H1 (cell line): ENCODE data around the gene FOSL1. TPM values are rescaled to one million over a fixed set of nuclear protein-coding genes. Genes with fewer than 3 reads are reported as not detected.

Experiments
- CTCF ChIA-PET: fragments of 300-600 bp; sonication (Branson Sonifier 250); formaldehyde crosslinking; loops from one replicate; lab custom pipeline; 2021; ENCODE audit not compliant: partially characterized antibody; lab: Charles Lee
- POLR2A ChIA-PET: fragments of 300-600 bp; sonication (Branson Sonifier 250); formaldehyde crosslinking; loops from one replicate; lab custom pipeline; 2021; ENCODE audit warnings: inconsistent platforms; ENCODE audit not compliant: partially characterized antibody; lab: Charles Lee
- DNase-seq, 2 experiments: peaks; one replicate each; pipeline versions ENCODE4 v3.0.0 to v3.0.0-alpha.2; 2010 to 2022; ENCODE audit warnings: low spot score in 2 of 2, low read depth in 1 of 2, mixed read lengths in 1 of 2
- FAIRE-seq: peaks from 2 replicates; lab custom pipeline; 2011; peaks lifted over from hg19 to GRCh38; lab: Jason Lieb, UNC
- H2AFZ ChIP-seq: 2 replicates; pipeline ENCODE4 v1.8.1; 2012; ENCODE audit warnings: low read length, inconsistent platforms
- H2AK5ac ChIP-seq: 2 replicates; pipeline ENCODE4 v1.6.1; 2013; ENCODE audit warnings: low read depth, low read length
- H2BK120ac ChIP-seq: replicated peaks from 2 replicates; pipeline ENCODE3; 2013; ENCODE audit warnings: low read depth, low read length, inconsistent platforms
- H2BK12ac ChIP-seq: 2 replicates; pipeline ENCODE4 v1.6.1; 2013; ENCODE audit warnings: low read depth, low read length
- H2BK15ac ChIP-seq: 2 replicates; pipeline ENCODE4 v1.6.1; 2013; ENCODE audit warnings: low read length
- H2BK20ac ChIP-seq: 2 replicates; pipeline ENCODE4 v1.6.1; 2013; ENCODE audit warnings: low read length
- H2BK5ac ChIP-seq: 2 replicates; pipeline ENCODE4 v1.6.1; 2013; ENCODE audit warnings: low read depth, low read length
- H3K14ac ChIP-seq: 2 replicates; pipeline ENCODE4 v1.6.1; 2013; ENCODE audit warnings: inconsistent platforms; ENCODE audit not compliant: insufficient read length
- H3K18ac ChIP-seq: 2 replicates; pipeline ENCODE4 v1.6.1; 2013; ENCODE audit warnings: low read length; ENCODE audit errors: extremely low read depth
- H3K23ac ChIP-seq: 2 replicates; pipeline ENCODE4 v1.6.1; 2013; ENCODE audit warnings: inconsistent platforms; ENCODE audit not compliant: insufficient read length
- H3K23me2 ChIP-seq: 2 replicates; pipeline ENCODE4 v1.6.1; 2013; ENCODE audit warnings: low read depth, low read length
- H3K27ac ChIP-seq: 2 replicates; pipeline ENCODE4 v1.6.1; 2011; ENCODE audit warnings: low read depth, low read length, inconsistent platforms
- H3K27me3 ChIP-seq, 4 experiments: replicated peaks in 1 of 4; 1 replicate in 1 of 4; 2 replicates in 3 of 4; pipeline versions ENCODE4 v1.6.1 to v1.8.1; 2011 to 2013; ENCODE audit warnings: low read length in 3 of 4, mild to moderate bottlenecking in 3 of 4, inconsistent platforms in 2 of 4, mixed read lengths in 2 of 4, moderate library complexity in 1 of 4; ENCODE audit not compliant: control insufficient read depth in 3 of 4, insufficient read depth in 3 of 4; ENCODE audit errors: extremely low read depth in 1 of 4
- H3K36me3 ChIP-seq, 4 experiments: 2 replicates each; pipeline versions ENCODE4 v1.6.1 to v1.8.1; 2011 to 2013; ENCODE audit warnings: mild to moderate bottlenecking in 4 of 4, low read length in 3 of 4, moderate library complexity in 2 of 4, control low read depth in 1 of 4, inconsistent platforms in 1 of 4; ENCODE audit not compliant: insufficient read depth in 4 of 4, control insufficient read depth in 2 of 4
- H3K4ac ChIP-seq: replicated peaks from 2 replicates; pipeline ENCODE3; 2013; ENCODE audit warnings: low read length, low read depth, mixed read lengths, inconsistent platforms; ENCODE audit not compliant: insufficient read length
- H3K4me1 ChIP-seq, 4 experiments: replicated peaks in 1 of 4; 1 replicate in 1 of 4; 2 replicates in 3 of 4; pipeline versions ENCODE4 v1.6.1 to v1.8.1; 2011 to 2013; ENCODE audit warnings: low read length in 3 of 4, inconsistent platforms in 2 of 4, mixed read lengths in 1 of 4; ENCODE audit not compliant: insufficient read depth in 4 of 4, control insufficient read depth in 3 of 4
- H3K4me2 ChIP-seq, 2 experiments: 2 replicates each; pipeline versions ENCODE4 v1.6.1 to v1.8.1; 2011 to 2013; ENCODE audit warnings: low read depth in 2 of 2, low read length in 2 of 2, control low read depth in 1 of 2, inconsistent platforms in 1 of 2, mild to moderate bottlenecking in 1 of 2; ENCODE audit not compliant: insufficient read depth in 1 of 2
- H3K4me3 ChIP-seq, 4 experiments: fragments of 200-600, 300-600 bp in 1 of 4; sonication (generic), shearing (Covaris generic), sonication (Bioruptor Twin) in 1 of 4; 2 replicates each; pipeline versions ENCODE4 v1.5.1 to v1.8.1; 2011 to 2016; ENCODE audit warnings: low read length in 4 of 4, low read depth in 3 of 4, control low read depth in 2 of 4, inconsistent platforms in 2 of 4, mild to moderate bottlenecking in 2 of 4, mixed read lengths in 1 of 4, moderate library complexity in 1 of 4; ENCODE audit not compliant: insufficient read depth in 2 of 4; ENCODE audit errors: extremely low read depth in 1 of 4
- H3K56ac ChIP-seq: replicated peaks from 2 replicates; pipeline ENCODE3; 2013; ENCODE audit warnings: low read depth, mild to moderate bottlenecking, mixed read lengths, low read length, inconsistent platforms; ENCODE audit not compliant: insufficient read length
- H3K79me1 ChIP-seq: 2 replicates; pipeline ENCODE4 v1.6.1; 2013; ENCODE audit warnings: low read depth, low read length, control low read depth
- H3K79me2 ChIP-seq, 2 experiments: 2 replicates each; pipeline versions ENCODE4 v1.6.1 to v1.8.1; 2012 to 2013; ENCODE audit warnings: low read length in 2 of 2, mild to moderate bottlenecking in 2 of 2, inconsistent platforms in 1 of 2; ENCODE audit not compliant: insufficient read depth in 2 of 2, control insufficient read depth in 1 of 2
- H3K9ac ChIP-seq, 4 experiments: replicated peaks in 1 of 4; 1 replicate in 1 of 4; 2 replicates in 3 of 4; pipeline versions ENCODE4 v1.6.1 to v1.8.1; 2011 to 2013; ENCODE audit warnings: low read depth in 3 of 4, low read length in 3 of 4, control low read depth in 2 of 4, mild to moderate bottlenecking in 2 of 4, moderate library complexity in 2 of 4, inconsistent platforms in 1 of 4; ENCODE audit errors: extremely low read depth in 1 of 4
- H3K9me3 ChIP-seq, 2 experiments: 2 replicates each; pipeline versions ENCODE4 v1.6.1 to v1.8.1; 2012 to 2013; ENCODE audit warnings: mild to moderate bottlenecking in 2 of 2, moderate library complexity in 2 of 2, control low read depth in 1 of 2, inconsistent platforms in 1 of 2, low read depth in 1 of 2, low read length in 1 of 2, mixed read lengths in 1 of 2; ENCODE audit not compliant: insufficient read depth in 2 of 2
- H4K20me1 ChIP-seq, 2 experiments: replicated peaks in 1 of 2; 2 replicates each; pipeline versions ENCODE3 to v1.8.1; 2011 to 2013; ENCODE audit warnings: inconsistent platforms in 2 of 2, low read length in 2 of 2, mild to moderate bottlenecking in 1 of 2; ENCODE audit not compliant: insufficient read depth in 2 of 2, control insufficient read depth in 1 of 2
- H4K5ac ChIP-seq: 2 replicates; pipeline ENCODE4 v1.6.1; 2013; ENCODE audit warnings: low read length, low read depth, mixed read lengths, inconsistent platforms; ENCODE audit not compliant: insufficient read length
- H4K8ac ChIP-seq: 2 replicates; pipeline ENCODE4 v1.8.0; 2013; ENCODE audit warnings: mild to moderate bottlenecking, moderate library complexity, low read length, inconsistent platforms; ENCODE audit not compliant: insufficient read depth; ENCODE audit errors: extremely low read depth
- H4K91ac ChIP-seq: replicated peaks from 2 replicates; pipeline ENCODE3; 2013; ENCODE audit warnings: low read length, mixed read lengths, inconsistent platforms; ENCODE audit not compliant: insufficient read length
- BACH1 ChIP-seq: IDR thresholded peaks from 2 replicates; pipeline ENCODE4 v1.6.1; 2012; ENCODE audit warnings: low read length, improper control_type of control experiment
- CHD1 ChIP-seq: IDR thresholded peaks from 2 replicates; pipeline ENCODE4 v1.6.1; 2012; ENCODE audit warnings: low read depth, low read length, improper control_type of control experiment
- EZH2 ChIP-seq: fragments of 200-600 bp; sonication (generic); IDR thresholded peaks from 2 replicates; pipeline ENCODE4 v1.7.1; 2012; ENCODE audit warnings: low read depth, mild to moderate bottlenecking, moderate library complexity, low read length, inconsistent platforms; ENCODE audit not compliant: severe bottlenecking
- MAFK ChIP-seq: IDR thresholded peaks from 2 replicates; pipeline ENCODE4 v1.6.1; 2012; ENCODE audit warnings: low read depth, mild to moderate bottlenecking, improper control_type of control experiment, low read length
- SP2 ChIP-seq: IDR thresholded peaks from 2 replicates; pipeline ENCODE4 v1.6.1; 2012; ENCODE audit warnings: mild to moderate bottlenecking, low read length, inconsistent platforms
- WGBS, 2 experiments: shearing (Covaris generic) in 1 of 2; methylation state at CpG; one replicate each; pipeline versions ENCODE4 v1.1.6 to v1.1.7; 2013 to 2015; ENCODE audit warnings: low lambda C conversion rate in 2 of 2, mixed read lengths in 2 of 2, inconsistent platforms in 1 of 2, low coverage in 1 of 2, missing lambda C conversion rate in 1 of 2; ENCODE audit not compliant: insufficient replicate concordance in 2 of 2, insufficient coverage in 1 of 2, insufficient read length in 1 of 2; ENCODE audit errors: extremely low coverage in 1 of 2, missing lambda C conversion rate in 1 of 2; 5-methylcytosine and 5-hydroxymethylcytosine counted together
- polyA plus RNA-seq, 7 experiments: library from polyadenylated mRNA; depleted of rRNA in 3 of 7; stranded (reverse) in 5 of 7; unstranded in 2 of 7; fragments of >200 nt in 5 of 7; fragments of 200-250 nt in 2 of 7; gene quantifications; 1 replicate in 5 of 7; 2 replicates in 1 of 7; 4 replicates in 1 of 7; pipeline versions ENCODE4 v1.2.1 to v1.2.3, GENCODE V29; 2011 to 2013; ENCODE audit warnings: missing spikeins in 2 of 7, mixed read lengths in 2 of 7
- total RNA-seq: library from RNA; stranded (reverse); fragmentation: NEBNext Ultra II Directional; extraction: Animal tissue kit (Norgen Biotek cat#: 25700); gene quantifications from 2 replicates; pipeline ENCODE4 v1.2.1, GENCODE V29; 2021
- TF ChIP-seq, protein P1 (sequence below), 3 experiments: IDR thresholded peaks; 1 replicate in 2 of 3; 2 replicates in 1 of 3; pipeline versions ENCODE4 v1.5.1 to v1.6.1; 2011; ENCODE audit warnings: low read length in 3 of 3, mild to moderate bottlenecking in 3 of 3, inconsistent platforms in 2 of 3, low read depth in 1 of 3, moderate library complexity in 1 of 3; ENCODE audit not compliant: insufficient read depth in 1 of 3; ENCODE audit errors: control extremely low read depth in 1 of 3

The FOSL1 gene
- total and polyA plus RNA-seq, 2 of the 8 experiments (the other 6 are each of a cell fraction or from before 2014, with no cell fraction given): 6.3 to 7.2 TPM

DNA sequence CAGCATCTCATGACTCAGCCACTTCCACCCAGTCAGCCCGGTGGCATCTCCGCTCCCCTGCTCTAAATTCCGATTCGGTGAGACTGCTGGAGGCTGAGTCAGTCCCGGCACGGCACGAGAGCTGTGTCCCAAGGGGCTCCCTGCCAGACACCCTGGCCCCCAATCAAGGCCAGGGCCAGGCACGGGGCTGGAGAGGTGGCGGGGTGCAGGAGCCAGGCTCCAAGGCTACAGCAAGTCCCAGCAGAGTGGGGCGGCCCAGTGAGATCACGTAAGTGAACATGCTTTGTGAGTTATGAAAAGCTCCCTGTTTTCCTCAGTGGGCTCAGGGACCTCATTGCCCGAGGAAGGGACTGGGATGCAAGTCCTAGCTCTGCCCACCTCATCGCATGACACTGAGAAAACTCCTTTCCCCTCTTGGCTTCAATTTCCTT lies 15.6 kb upstream of the FOSL1 start:
- Histone ChIP-seq H4K8ac (peak overlapping the region; percentile 84; the same call in 1 of the 2 replicates), H2BK15ac (no peak overlapping the region), H3K56ac (no peak overlapping the region), H2AFZ (no peak overlapping the region), H3K4ac (no peak overlapping the region), H3K14ac (no peak overlapping the region), H3K18ac (peak overlapping the region; percentile 63; the same call in 1 of the 2 replicates), H3K9me3 (no peaks in the 10 kb centered on the region), H2AK5ac (no peak overlapping the region), H3K27me3 (no peaks in the 10 kb centered on the region; a peak in 1 of 7 replicates), H3K4me3 (no peak overlapping the region), H3K27ac (no peak overlapping the region), H2BK5ac (no peak overlapping the region), H3K4me1 (peaks cover 2 to 22% (median 14%) of the 10 kb centered on the region in 4 experiments; a peak in 5 of 7 replicates), H4K20me1 (peaks cover 0 to 7% of the 10 kb centered on the region in 2 experiments), H4K91ac (no peak overlapping the region), H3K36me3 (no peaks in the 10 kb centered on the region), H2BK120ac (no peak overlapping the region), H2BK12ac (no peak overlapping the region), H3K79me2 (peaks cover 0 to 7% of the 10 kb centered on the region in 2 experiments; a peak in 2 of 4 replicates), H3K23ac (no peak overlapping the region), H3K79me1 (peaks cover 7% of the 10 kb centered on the region; the same call in 1 of the 2 replicates), H3K9ac (no peak overlapping the region), H3K4me2 (no peak overlapping the region), H3K23me2 (peaks cover 13% of the 10 kb centered on the region; the same call in 1 of the 2 replicates), H4K5ac (no peak overlapping the region), H2BK20ac (no peak overlapping the region)
- DNase-seq (no peak), FAIRE-seq (no peak)
- TF ChIP-seq SP2 (no peak), EZH2 (no peak), MAFK (peak; percentile 43; the same call in 1 of the 2 replicates), BACH1 (peak; percentile 83), CHD1 (no peak)
- TF ChIP-seq, protein P1, sequence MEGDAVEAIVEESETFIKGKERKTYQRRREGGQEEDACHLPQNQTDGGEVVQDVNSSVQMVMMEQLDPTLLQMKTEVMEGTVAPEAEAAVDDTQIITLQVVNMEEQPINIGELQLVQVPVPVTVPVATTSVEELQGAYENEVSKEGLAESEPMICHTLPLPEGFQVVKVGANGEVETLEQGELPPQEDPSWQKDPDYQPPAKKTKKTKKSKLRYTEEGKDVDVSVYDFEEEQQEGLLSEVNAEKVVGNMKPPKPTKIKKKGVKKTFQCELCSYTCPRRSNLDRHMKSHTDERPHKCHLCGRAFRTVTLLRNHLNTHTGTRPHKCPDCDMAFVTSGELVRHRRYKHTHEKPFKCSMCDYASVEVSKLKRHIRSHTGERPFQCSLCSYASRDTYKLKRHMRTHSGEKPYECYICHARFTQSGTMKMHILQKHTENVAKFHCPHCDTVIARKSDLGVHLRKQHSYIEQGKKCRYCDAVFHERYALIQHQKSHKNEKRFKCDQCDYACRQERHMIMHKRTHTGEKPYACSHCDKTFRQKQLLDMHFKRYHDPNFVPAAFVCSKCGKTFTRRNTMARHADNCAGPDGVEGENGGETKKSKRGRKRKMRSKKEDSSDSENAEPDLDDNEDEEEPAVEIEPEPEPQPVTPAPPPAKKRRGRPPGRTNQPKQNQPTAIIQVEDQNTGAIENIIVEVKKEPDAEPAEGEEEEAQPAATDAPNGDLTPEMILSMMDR (IDR thresholded peaks at IDR 0.05; ENCODE audit: control extremely low read depth in 1 of 3, insufficient read depth in 1 of 3, low read depth in 1 of 3, low read length in 3 of 3): no peak
- ChIA-PET CTCF (interaction anchor here (0.8 to 11.7 kb wide), 8 partner anchors 10 to 94 kb away, joined by 3 to 212 read pairs (median 6); partner anchors contain the start of genes CCDC85B, FIBP and MUS81), POLR2A (interaction anchor here (0.6 to 4.9 kb wide), 10 partner anchors 24 to 353 kb away, joined by 3 to 36 read pairs (median 3); partner anchors contain the start of genes CCDC85B, FIBP, MUS81 and RAB1B)
- 65% methylated on average over 13 of the region's 13 CpGs; no CpG with 5 or more reads in 1 of the 2 experiments for WGBS, 2 experiments
